Testis (tissue), 3 donors: ENCODE data around the gene PGF. TPM values are rescaled to one million over a fixed set of nuclear protein-coding genes. Genes with fewer than 3 reads are reported as not detected.

Experiments used
- DNase-seq: peaks from one replicate; pipeline ENCODE4 v3.0.0-alpha.2; 2019
- H3K27ac ChIP-seq, 2 donors: fragments of 200-600 bp; sonication (generic); one replicate each; pipeline ENCODE4 v1.5.1; 2019
- H3K27me3 ChIP-seq: fragments of 200-600 bp; sonication (generic); one replicate; pipeline ENCODE4 v1.5.1; 2019
- H3K36me3 ChIP-seq: fragments of 200-600 bp; sonication (generic); one replicate; pipeline ENCODE4 v1.5.1; 2017; ENCODE audit warnings: low read depth; ENCODE audit errors: missing control alignments
- H3K4me1 ChIP-seq: fragments of 200-600 bp; sonication (generic); one replicate; pipeline ENCODE4 v1.5.1; 2019
- H3K4me3 ChIP-seq, 2 donors: fragments of 200-600 bp; sonication (generic); one replicate each; pipeline ENCODE4 v1.5.1; 2017 to 2019
- H3K9me3 ChIP-seq: fragments of 200-600 bp; sonication (generic); one replicate; pipeline ENCODE4 v1.5.1; 2017
- CTCF ChIP-seq, 3 experiments: fragments of 450-650 bp in 2 of 3; fragments of 200-600 bp in 1 of 3; sonication (generic) in 1 of 3; IDR thresholded peaks; one replicate each; pipeline ENCODE4 v1.5.1; 2016 to 2019; ENCODE audit warnings: antibody characterized with exemption in 3 of 3, mild to moderate bottlenecking in 2 of 3, moderate library complexity in 1 of 3
- POLR2A ChIP-seq: fragments of 450-650 bp; IDR thresholded peaks from one replicate; pipeline ENCODE4 v1.6.1; 2017; ENCODE audit warnings: antibody characterized with exemption, mild to moderate bottlenecking, moderate library complexity
- WGBS, 2 donors: methylation state at CpG; one replicate each; pipeline ENCODE4 v1.1.5; 2018; 5-methylcytosine and 5-hydroxymethylcytosine counted together
- intact Hi-C: fragments of 100-400 bp; cut with DNase I; formaldehyde crosslinking; loops from one replicate; pipeline ENCODE4 v1.15.1; 2023; ENCODE audit warnings: low total_unique reads
- polyA plus RNA-seq: library from polyadenylated mRNA; stranded (reverse); fragments of 350-450 nt; fragmentation: Illumina TruSeq; extraction: RNeasy Lipid Tissue Mini Kit (QIAGEN cat#74804); gene quantifications from one replicate; pipeline ENCODE4 v1.2.3, GENCODE V29; 2014; ENCODE audit warnings: low read depth, low replicate concordance; ENCODE audit not compliant: insufficient read depth
- total RNA-seq, 2 donors: library from RNA; depleted of rRNA; stranded (reverse); fragments of >200 nt; gene quantifications; one replicate each; pipeline ENCODE4 v1.2.3, GENCODE V29; 2016

Gene PGF
- total and polyA plus RNA-seq, 3 donors from 2014 or later, result 5.4 to 11.5 (median 6.5) TPM

- intact Hi-C loops, result no loop called here
- Histone ChIP-seq H3K4me3 (no peak overlapping the region), H3K9me3 (no peaks in the 10 kb centered on the region), H3K36me3 (no peaks in the 10 kb centered on the region), H3K4me1 (no peaks in the 10 kb centered on the region), H3K27ac (no peak overlapping the region), H3K27me3 (no peaks in the 10 kb centered on the region)
- no peak for DNase-seq
- WGBS, 2 donors, result 73 to 77% methylated on average over 4 of the region's 4 CpGs
- TF ChIP-seq POLR2A, result no peak
- no peak for TF ChIP-seq CTCF (IDR thresholded peaks at IDR 0.05)
Measured at GRCh38 chr14:74897642-74898041, 57.8 kb downstream of the PGF start.

DNA sequence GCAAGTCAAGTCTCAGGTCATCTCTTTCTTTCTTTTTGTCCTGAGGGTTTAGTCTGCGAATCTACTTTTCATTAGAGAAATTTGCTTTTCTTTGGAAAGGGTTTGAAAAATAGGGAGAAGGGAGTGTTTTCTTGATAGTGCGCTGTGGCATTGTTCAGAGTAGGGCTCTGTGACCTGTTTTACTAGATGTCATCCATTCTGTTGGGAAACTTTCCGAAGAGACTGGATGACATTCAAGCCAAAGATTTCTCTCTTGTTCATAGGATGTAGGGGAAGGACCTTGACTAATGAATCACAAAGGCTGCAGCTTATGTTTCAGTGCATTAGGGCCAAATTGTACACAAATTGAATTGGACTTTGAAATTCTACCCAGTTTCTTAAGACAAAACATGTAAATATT is 59.0 kb downstream of the PGF start:
- Histone ChIP-seq H3K4me3 (no peak overlapping the region), H3K27me3 (no peaks in the 10 kb centered on the region), H3K4me1 (no peaks in the 10 kb centered on the region), H3K27ac (no peak overlapping the region), H3K36me3 (no peaks in the 10 kb centered on the region), H3K9me3 (no peaks in the 10 kb centered on the region)
- intact Hi-C loops, result no loop called here
- WGBS, 2 donors, result 93 to 97% methylated on average over 3 of the region's 3 CpGs
- DNase-seq, result no peak
- no peak for TF ChIP-seq POLR2A
- TF ChIP-seq CTCF (IDR thresholded peaks at IDR 0.05), result no peak

GRCh38 chr14:74893614-74894091 is 61.7 kb downstream of the PGF start:
- Histone ChIP-seq H3K27me3 (no peaks in the 10 kb centered on the region), H3K36me3 (no peaks in the 10 kb centered on the region), H3K4me3 (no peak overlapping the region), H3K27ac (no peak overlapping the region), H3K9me3 (no peaks in the 10 kb centered on the region), H3K4me1 (no peaks in the 10 kb centered on the region)
- DNase-seq, result no peak
- 60 to 86% methylated on average over 3 to 4 of the region's 4 CpGs for WGBS, 2 donors
- intact Hi-C loops, result no loop called here
- no peak for TF ChIP-seq POLR2A
- no peak for TF ChIP-seq CTCF (IDR thresholded peaks at IDR 0.05)

DNA sequence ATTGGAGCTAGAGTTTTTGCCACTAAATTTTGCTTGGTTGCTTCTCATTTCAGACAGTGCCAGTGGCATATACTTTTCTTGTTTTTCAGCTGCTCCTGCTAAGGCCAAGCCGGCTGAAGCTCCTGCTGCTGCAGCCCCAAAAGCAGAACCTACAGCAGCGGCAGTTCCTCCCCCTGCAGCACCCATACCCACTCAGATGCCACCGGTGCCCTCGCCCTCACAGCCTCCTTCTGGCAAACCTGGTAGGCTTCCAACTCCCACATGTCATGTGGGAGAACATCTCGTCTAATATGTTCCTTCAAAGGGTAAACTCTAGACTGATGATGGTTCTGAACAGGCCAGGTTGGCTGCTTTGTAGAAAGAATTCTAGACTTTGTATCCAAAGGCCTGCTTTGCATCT is 62.7 kb downstream of the PGF start:
- intact Hi-C loops, result no loop called here
- DNase-seq, result no peak
- Histone ChIP-seq H3K27ac (no peak overlapping the region), H3K4me1 (peaks cover 3% of the 10 kb centered on the region), H3K4me3 (no peak overlapping the region), H3K27me3 (no peaks in the 10 kb centered on the region), H3K9me3 (no peaks in the 10 kb centered on the region), H3K36me3 (no peaks in the 10 kb centered on the region)
- TF ChIP-seq CTCF (IDR thresholded peaks at IDR 0.05), result no peak
- TF ChIP-seq POLR2A, result no peak
- 58 to 69% methylated on average over 3 to 5 of the region's 5 CpGs for WGBS, 2 donors

DNA sequence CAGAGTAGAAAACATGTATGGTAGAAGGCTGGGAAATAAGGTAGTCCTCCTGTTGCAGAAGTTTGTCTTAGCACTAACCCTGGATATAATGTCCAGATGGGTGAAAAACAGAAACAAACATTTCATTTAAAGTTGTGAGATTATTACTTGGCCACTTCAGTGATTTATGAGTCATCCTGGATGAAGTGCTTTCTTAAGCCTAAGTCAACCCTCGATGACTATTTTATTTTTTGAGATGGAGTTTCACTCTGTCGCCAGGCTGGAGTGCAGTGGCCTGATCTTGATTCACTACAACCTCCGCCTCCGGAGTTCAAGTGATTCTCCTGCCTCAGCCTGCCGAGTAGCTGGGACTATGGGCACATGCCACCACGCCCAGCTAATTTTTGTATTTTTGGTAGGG is 63.5 kb downstream of the PGF start:
- no peak for DNase-seq
- Histone ChIP-seq H3K4me1 (peaks cover 3% of the 10 kb centered on the region), H3K4me3 (no peak overlapping the region), H3K27me3 (no peaks in the 10 kb centered on the region), H3K9me3 (no peaks in the 10 kb centered on the region), H3K36me3 (no peaks in the 10 kb centered on the region), H3K27ac (no peak overlapping the region)
- TF ChIP-seq POLR2A, result no peak
- no peak for TF ChIP-seq CTCF (IDR thresholded peaks at IDR 0.05)
- intact Hi-C loops, result no loop called here
- 92 to 95% methylated on average over 6 of the region's 6 CpGs for WGBS, 2 donors
